HG02610 (cell line): ENCODE results near the gene COG5.
A peak's percentile ranks its signal among the peaks of the same experiment; 100 is the strongest.
"Not testable (repeated sequence)": the region's sequence is repeated elsewhere in the genome, so short reads cannot be mapped to it uniquely, and the experiment has no call there.

ENCODE experiments used
- ATAC-seq: cut with Tn5 transposase; IDR thresholded peaks from one replicate; pipeline ENCODE4 v1.9.1; 2021; ENCODE audit warnings: mild to moderate bottlenecking, moderate library complexity; ENCODE audit not compliant: unreplicated experiment

COG5 gene

GRCh38 chr7:107580716-107581383 lies 17.1 kb upstream of the COG5 start:
- ATAC-seq = no peak

GRCh38 chr7:107579885-107580715 lies 16.4 kb upstream of the COG5 start, which contains the start of gene BCAP29:
TSS of gene BCAP29 (plus strand) at chr7:107580246. CDS start at chr7:107580773, 527 bp downstream.
- ATAC-seq = peak; percentile 96

GRCh38 chr7:107579554-107579884 lies 15.8 kb upstream of the COG5 start:
- no peak for ATAC-seq

DNA sequence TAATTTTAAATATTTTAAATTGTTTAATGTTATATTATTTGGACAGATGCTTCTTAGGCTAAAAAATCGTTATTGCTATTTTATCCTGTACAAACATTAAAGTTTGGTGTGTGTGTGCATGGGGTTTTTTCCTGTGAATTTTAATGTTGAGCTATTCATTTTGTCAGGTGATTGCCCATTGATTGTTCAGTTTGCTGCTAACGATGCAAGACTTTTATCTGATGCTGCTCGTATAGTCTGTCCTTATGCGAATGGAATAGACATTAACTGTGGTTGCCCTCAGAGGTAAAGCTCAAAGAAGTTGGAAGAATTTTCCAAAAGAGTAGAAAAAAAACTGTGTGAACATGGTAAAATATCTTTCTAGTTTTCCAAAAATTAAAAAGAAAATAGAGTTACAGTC lies 9.8 kb upstream of the COG5 start:
- ATAC-seq = no peak

DNA sequence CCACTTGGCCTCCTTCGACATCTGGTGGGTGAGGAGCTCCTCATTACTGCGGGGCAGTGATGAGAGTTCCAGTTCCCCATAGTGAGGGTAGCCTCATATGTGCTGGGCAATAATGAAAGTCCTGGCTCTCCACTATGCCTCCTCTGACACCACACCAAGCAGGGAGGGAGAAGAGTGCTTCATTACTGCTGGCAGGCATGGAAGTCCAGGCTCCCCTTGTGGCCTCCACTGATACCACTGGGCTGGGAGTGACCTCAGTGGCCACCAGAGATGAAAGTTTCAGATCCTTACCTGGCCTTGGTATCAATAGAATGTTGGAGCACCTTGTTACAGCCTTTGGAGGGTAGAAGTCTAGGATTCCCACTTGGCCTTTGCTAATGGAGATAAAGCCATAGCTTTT lies 6.6 kb upstream of the COG5 start:
- ATAC-seq = no peak

DNA sequence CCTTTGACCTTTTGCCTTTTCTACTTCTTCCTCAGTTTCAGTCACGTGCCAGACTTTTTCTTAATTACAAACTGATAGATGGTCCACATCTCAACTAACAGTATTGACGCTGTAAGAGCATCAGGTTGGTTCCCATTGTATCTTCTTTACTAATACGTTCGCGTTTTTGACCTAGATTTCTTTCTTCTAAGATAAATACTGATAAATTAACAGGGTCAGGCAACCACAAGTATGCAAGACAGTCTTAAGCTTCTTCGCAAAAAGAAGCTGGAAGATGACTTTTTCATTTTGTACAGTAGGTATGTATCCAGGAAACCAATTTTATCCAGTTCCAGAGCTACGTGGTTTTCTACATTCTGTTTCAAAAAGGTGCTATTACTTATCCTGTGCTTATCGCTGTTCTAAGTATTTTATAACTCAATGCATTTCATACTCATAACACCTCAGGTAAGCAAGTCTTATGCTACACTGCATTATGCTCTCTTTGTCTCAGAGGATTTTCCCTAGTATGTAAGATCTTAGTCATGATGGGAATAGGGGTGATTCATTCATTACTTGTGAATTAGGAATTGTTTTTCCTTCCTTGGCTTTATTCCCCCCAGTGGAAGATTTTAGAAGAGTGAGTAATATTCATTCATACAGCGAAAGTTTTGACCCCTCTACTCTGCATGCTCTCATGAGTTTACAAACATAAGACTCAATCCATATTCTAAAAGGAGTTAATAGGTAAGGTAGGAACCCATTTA lies 1.0 kb upstream of the COG5 start:
- ATAC-seq = no peak

- peak; percentile 46 for ATAC-seq
These were observed 492 bp downstream of the COG5 start for GRCh38 chr7:107563081-107563774.

DNA sequence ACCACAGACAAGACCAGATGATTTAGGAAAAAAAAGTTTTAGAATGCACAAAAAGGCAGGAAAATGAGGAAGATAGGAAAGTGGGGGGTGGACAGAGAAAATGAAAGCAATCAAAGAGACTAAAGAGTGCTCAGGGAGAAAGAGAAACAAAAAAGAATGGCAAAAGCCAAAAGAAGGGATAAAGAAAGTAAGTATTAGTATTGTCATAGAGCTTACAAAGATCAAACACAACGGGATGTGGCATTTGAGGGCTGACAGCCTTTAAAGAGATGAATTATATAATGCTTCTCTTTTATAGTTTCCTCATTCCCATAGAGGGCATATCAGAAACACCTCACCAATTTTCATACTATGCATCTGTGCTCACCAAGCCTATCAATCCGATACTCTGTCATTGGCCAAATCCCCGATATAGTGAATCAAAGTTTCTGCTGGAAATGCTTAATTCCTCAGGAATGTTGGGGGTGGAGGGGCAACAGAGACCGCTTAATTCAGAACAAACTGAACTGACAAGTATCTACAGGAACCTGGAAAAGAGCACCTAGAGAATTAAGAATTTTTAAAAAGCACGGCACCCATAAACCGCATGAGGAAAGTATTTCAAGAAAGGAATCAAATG lies 2.7 kb downstream of the COG5 start:
- ATAC-seq = no peak

- ATAC-seq = no peak
These were observed 3.9 kb downstream of the COG5 start for GRCh38 chr7:107559864-107560263.

DNA sequence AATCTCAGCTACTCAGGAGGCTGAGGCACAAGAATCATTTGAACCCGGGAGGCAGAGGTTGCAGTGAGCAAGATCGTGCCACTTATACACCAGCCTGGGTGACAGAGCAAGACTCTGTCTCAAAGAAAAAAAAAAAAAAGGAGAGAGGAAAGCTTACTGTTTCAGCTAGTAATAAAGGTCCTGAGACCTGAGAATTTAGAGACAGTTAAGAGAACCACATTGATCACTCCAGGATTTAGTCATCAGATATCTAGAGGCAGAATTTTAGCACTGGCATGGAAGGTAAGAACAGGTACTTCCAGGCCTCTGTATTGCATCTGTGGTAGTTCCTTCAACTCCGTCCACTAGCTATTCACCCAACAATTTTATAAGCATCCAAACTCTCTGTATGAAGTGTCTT lies 7.8 kb downstream of the COG5 start:
- no peak for ATAC-seq

- ATAC-seq = no peak
These were observed 11.8 kb downstream of the COG5 start for GRCh38 chr7:107551936-107552335.

DNA sequence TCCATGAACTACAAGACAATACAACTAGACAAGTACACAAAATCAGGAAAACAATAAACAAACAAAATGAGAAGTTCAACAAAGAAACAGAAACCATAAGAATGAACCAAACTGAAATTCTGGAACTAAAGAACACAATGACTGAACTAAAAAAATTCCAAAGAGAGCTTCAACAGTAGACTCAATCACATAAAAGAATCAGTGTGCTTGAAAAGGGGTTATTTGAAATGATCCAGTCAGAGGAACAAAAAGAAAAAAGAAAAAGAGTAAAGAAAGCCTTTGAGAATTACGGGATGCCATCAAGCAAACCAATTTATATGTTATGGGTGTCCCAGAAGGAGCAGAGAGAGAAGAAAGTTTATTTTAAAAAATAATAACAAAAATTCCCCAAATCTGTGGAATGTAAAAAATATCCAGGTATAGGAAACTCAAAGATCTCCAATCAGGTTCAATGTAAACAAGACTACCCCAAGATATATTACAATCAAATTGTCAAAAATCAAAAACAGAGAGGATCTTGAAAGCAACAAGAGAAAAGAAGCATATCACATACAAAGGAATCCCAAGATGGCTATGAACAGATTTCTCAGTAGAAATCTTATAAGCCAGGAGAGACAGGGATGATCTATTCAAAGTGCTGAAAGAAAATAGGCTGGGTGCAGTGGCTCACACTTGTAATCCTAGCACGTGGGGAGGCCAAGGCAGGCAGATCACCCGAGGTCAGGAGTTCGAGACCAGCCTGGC lies 18.7 kb downstream of the COG5 start:
- ATAC-seq = no peak

DNA sequence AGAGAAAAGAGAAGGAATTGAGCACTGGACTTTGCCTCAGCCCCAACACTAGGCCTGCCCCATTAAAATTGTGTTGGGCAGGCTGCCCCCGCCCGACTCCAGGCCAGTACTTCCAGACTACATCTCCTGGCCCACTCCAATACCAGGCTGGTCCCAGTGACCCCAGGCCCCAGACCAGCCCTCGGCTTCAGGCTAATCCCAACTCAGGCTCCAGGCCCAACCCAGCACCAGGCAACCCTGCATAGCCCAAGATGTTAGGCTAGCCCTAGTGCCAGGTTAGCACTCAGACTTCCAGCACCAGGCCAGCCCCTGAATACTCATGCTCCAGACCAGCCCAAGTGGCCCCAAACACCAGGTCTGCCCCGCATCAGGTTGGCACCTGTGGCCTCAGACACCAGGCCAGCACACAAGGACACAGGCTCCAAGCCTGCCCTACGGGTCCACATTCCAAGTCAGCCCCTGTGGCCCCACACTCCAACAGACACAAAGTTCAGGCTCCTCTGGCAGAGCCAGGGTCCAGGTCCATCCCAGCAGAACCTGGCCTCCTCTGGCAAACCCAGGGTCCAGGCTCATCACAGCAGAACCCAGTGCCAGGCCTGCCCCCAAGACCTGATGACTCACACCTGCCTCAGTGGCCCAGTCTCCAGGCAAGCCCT lies 20.3 kb downstream of the COG5 start:
- no peak for ATAC-seq

DNA sequence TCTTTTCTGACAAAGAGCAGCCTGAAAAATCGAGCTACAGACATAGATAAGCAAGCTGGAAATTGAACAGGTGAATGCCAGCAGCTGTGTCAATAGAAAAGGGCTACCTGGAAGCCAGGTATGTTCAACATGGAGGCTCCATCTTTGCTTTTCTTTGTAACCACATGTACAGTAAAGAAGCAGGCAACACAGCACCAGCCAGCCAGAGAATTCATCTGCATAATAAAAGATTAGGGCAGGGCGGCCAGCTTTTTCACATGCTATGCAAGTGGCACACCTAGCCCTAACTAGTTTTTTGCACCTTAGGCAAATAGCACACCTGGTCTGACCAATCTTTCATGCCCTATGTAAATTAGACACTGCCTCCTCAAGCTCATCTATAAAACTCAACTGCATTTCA lies 25.7 kb downstream of the COG5 start:
- no peak for ATAC-seq

DNA sequence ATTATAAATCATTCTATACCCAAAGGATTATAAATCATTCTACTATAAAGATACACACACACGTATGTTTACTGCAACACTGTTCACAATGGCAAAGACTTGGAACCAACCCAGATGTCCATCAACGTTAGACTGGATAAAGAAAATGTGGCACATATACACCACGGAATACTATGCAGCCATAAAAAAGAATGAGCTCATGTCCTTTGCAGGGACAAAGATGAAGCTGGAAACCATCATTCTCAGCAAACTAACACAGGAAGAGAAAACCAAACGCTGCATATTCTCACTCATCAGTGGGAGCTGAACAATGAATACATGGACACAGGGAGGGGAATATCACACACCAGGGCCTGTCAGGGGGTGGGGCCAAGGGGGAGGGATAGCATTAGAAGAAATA lies 26.5 kb downstream of the COG5 start:
- ATAC-seq = not testable (repeated sequence)

- ATAC-seq = no peak
These were observed 29.6 kb downstream of the COG5 start for GRCh38 chr7:107534139-107534538.

- ATAC-seq = no peak
These were observed 33.0 kb downstream of the COG5 start for GRCh38 chr7:107530751-107531150.

- no peak for ATAC-seq
These were observed 35.3 kb downstream of the COG5 start for GRCh38 chr7:107528461-107528860.

DNA sequence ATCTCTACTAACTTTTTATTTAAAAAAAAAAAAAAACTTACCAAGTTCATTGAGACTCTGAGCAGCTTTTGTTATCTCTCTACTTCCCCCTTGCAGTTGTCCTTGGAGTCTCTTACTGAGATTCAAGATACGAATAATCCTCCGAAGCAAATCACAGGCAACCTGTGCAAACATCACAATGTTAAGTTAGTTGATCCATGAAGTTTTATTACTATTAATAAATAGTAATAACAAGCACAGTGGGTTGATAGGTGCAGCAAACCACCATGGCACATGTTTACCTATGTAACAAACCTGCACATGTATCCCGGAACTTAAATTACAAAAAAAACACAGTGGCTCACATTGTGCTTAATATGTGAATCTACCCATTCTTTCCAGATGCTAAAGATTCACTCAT lies 36.5 kb downstream of the COG5 start:
- ATAC-seq = no peak

DNA sequence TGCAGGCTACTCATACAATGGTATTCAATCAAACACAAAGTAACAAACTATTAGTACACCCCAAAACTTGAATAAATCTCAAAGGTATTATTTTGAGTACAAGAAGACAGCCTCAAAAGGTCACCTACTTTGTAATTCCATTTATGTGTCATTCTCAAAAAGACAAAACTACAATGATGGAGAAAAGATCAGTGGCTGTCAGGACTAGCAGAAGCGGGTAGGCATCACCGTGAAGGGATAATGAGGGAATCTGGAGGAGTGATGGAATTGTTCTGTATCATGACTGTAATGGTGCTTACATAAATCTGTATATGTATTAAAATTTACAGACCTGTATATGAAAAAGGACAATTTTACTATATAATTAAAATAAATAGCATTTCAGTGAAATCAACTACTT lies 37.0 kb downstream of the COG5 start:
- ATAC-seq = no peak
